Omental fat pad (tissue), 4 donors: ENCODE results near the gene LDB3. TPM values are rescaled to one million over a fixed set of nuclear protein-coding genes. Genes with fewer than 3 reads are reported as not detected.

Experiments used
- ATAC-seq: fragments of 150-250 bp; one replicate; pipeline ENCODE4 v1.9.1; 2016; ENCODE audit warnings: mild to moderate bottlenecking, moderate library complexity; ENCODE audit not compliant: low FRiP score
- DNase-seq: peaks from one replicate; pipeline ENCODE4 v3.0.0-alpha.2; 2019; ENCODE audit warnings: low spot score
- total RNA-seq, 4 donors: library from RNA; depleted of rRNA; stranded (reverse); fragments of >200 nt; gene quantifications; one replicate each; pipeline ENCODE4 v1.1.0, GENCODE V29; 2016
- TF ChIP-seq, protein P1 (sequence below), 3 donors: fragments of 450-650 bp; IDR thresholded peaks; one replicate each; pipeline ENCODE4 v1.5.1; 2016 to 2017; ENCODE audit warnings: antibody characterized with exemption in 3 of 3, mild to moderate bottlenecking in 3 of 3, moderate library complexity in 2 of 3

The LDB3 gene
- total RNA-seq, 4 donors from 2014 or later = 0.56 to 22.4 (median 0.65) TPM

DNA sequence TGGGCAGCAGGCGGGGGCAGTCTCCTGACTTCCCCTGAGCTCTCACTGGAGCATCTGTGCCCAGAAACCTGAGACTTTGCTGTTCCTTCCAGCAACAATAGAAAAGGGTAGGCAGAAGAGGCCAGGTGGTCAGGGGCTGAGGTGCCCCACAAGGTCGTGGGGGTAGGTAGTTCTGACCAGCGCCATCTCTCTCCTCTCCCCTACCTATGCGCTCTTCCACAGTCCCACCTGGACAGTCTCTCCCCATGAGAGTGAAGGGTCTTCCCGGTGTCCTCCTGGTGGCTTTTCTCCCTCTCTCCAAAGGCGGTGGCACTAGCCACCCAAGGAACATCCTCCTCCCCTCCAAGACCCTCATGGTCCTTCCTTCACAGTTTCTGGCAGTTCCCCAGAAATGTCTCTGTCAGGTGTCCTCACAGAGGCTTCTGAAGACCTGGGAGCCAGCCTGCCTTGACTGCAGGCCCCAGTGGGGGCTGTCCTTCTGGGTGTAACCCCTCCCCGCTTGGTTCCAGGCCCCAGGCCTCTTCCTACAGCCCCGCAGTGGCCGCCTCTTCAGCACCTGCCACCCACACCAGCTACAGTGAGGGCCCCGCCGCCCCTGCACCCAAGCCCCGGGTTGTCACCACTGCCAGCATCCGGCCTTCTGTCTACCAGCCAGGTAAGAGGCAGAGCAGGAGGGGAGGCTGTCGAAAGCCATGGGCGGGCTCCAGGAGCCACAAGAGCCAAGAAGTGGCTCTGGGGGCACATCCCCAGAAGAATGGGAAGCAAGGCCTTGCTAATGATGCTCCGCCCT, 41.3 kb downstream of the LDB3 start:
- TF ChIP-seq, protein P1, sequence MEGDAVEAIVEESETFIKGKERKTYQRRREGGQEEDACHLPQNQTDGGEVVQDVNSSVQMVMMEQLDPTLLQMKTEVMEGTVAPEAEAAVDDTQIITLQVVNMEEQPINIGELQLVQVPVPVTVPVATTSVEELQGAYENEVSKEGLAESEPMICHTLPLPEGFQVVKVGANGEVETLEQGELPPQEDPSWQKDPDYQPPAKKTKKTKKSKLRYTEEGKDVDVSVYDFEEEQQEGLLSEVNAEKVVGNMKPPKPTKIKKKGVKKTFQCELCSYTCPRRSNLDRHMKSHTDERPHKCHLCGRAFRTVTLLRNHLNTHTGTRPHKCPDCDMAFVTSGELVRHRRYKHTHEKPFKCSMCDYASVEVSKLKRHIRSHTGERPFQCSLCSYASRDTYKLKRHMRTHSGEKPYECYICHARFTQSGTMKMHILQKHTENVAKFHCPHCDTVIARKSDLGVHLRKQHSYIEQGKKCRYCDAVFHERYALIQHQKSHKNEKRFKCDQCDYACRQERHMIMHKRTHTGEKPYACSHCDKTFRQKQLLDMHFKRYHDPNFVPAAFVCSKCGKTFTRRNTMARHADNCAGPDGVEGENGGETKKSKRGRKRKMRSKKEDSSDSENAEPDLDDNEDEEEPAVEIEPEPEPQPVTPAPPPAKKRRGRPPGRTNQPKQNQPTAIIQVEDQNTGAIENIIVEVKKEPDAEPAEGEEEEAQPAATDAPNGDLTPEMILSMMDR (IDR thresholded peaks at IDR 0.05) = no peak
- ATAC-seq (no peak), DNase-seq (no peak)

DNA sequence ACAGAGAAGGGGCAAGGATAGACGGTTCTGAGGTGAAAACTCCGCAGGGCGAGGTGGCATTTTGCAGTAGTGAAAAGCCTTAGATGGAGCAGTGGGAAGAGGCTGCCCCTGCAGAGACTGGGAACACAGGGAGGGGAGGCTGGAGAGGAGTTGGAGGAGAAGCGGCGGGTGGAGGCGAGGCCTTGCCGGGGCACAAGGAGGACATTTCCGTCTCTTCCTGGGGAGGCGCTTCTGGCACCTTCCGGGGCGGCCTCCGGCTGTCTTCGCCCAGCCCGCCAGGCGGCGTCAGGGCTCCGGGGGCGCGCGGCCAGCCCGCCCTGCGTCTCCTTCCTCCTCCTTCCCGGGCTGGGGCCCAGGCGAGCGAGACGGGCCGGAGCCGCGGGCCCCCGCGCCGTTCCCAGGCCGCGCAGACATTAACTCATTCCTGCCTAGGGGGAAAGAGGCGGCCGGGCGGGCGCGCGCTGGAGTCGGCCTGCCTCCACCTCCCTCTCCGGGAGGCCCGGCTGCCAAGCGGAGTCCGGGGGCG, 42.7 kb downstream of the LDB3 start:
- peak; percentile 97 for ATAC-seq
- peak; percentile 36 for DNase-seq
- TF ChIP-seq, protein P1 (IDR thresholded peaks at IDR 0.05) = peak in 1 of 3 donors; percentile 90

DNA sequence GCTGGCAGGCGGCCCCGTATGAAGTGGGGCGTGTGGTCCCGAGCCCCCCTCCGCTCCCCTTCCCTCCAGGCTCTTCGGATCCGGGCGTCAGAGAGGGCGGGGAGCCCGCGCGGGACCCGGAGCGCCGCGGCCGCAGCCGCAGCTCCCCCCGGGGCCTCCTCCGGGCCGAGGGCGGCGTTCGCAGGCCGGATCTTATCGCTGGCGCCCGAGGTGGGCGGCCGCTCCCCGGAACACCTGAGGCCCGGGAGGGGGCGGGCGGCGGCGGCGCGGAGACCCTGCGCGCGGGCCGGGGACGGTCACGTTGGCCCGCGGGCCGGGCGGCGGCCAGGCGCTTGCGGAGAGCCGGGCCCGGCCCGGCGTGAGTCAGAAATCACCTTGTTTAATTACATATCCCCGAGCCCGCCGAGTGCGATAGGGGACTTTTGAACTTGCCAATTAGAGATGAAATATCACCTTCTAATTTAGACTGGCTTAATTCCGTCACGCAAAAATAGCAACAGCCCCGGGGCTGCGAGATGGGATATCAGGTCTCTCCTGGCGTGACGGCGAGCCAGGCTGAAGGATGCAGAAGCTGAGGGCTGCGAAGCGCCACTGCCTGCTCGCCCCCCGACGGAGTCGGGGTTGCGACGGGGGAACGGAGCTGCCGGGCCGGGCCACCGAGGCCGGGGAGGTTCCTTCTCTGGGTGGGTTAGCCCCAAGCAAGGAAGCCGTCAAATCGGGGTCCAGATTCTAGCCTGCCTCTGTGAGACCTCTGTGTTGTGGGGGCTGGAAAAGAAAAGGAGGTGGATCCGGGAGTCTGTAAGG, 43.4 kb downstream of the LDB3 start:
- TF ChIP-seq, protein P1 (IDR thresholded peaks at IDR 0.05) = no peak
- peak; percentile 58 for ATAC-seq
- DNase-seq = peak; percentile 37

DNA sequence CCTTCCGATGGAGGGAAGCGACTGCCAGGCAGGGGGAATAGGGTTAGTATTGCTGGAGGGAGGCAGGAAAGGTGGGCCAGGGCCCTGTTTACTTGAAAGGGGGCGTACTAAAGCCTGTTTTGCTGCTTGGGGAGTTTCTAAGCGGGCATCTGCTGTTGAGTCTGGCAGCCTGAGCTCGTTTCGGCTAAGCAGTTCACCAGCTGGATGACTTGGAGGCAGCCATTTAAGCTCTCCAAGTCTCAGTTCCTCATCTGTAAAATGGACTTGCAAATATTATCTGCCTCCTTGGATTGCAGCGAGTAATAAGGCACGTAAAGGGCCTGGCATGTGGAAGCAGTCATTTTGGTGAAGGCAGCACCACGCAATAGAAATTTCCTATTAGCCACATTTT, 44.0 kb downstream of the LDB3 start:
- no peak for ATAC-seq
- no peak for DNase-seq

DNA sequence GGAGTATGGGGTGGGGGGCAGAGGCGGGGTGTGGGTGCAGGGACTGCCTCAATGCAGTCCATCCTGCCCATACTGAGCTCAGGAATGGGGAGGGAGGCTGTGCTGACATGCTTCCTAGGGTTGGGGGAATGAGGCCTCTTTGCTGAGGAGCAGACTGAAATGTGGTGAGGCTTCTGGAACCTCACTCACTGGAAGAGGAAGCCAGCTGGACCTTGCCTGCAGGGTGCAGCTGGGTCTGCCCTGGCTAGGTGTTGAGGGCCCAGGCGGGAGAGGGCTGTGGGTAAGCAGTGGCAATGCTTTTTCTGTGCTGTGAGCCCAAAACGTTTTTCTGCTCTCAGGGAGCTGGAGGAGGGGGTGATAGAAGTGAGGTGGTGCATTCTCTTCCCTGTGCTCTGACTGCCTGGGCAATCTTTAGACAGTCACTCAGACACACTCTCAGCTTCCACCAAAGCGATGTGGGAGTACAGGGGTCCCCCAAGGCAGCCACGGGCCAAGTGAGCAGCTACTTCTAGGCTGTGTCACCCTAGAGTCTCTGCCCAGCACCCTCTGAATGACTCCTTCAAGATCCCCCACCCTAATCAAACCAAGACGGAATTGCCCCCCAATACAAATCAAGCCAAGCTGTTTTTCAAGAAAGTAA, 47.0 kb downstream of the LDB3 start:
- DNase-seq = no peak
- no peak for ATAC-seq

More for the DNA sequence above, 44.0 kb downstream of the LDB3 start:
- TF ChIP-seq, protein P1 (IDR thresholded peaks at IDR 0.05) = no peak

DNA sequence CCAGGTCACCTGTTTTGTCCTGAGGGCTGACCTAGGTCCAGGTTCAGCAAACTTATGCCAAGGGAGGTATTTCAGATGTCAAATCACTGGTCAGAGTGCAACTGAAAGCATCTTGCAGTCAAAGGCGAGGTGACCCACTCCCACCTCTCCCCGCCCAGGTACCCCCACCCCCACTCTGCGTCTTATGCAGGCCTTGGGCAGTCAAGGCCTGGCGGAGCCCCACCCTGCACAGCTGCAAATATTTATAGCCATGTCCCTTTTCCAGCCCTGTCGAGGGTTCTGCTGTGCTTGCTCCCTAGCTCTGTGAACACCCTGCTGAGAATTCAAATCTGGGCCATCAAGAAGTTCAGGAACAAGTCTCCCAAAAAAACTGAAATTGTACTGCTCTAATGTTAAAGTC, 47.5 kb downstream of the LDB3 start:
- TF ChIP-seq, protein P1 (IDR thresholded peaks at IDR 0.05) = no peak
- no peak for DNase-seq

More for the DNA sequence above, 47.0 kb downstream of the LDB3 start:
- TF ChIP-seq, protein P1 (IDR thresholded peaks at IDR 0.05) = no peak

More for the DNA sequence above, 47.5 kb downstream of the LDB3 start:
- ATAC-seq = no peak
